GM12878 (cell line): Measurements from ENCODE around the gene FOSL1. TPM values are rescaled to one million over a fixed set of nuclear protein-coding genes. Genes with fewer than 3 reads are reported as not detected.

ENCODE experiments used
- ATAC-seq: fragments of 200-7000 bp; cut with Tn5 transposase; 3 replicates; pipeline ENCODE4 v1.9.1; 2020; ENCODE audit warnings: mild to moderate bottlenecking, moderate library complexity
- BruUV-seq: library from RNA; stranded (reverse); fragments of 400-500 nt; replicated peaks from 2 replicates; lab custom pipeline; 2021; lab: Mats Ljungman, UMichigan
- CTCF ChIA-PET: fragments of 300-600 bp; sonication (Branson Sonifier 250); formaldehyde crosslinking; extraction: SDS; loops from one replicate; lab custom pipeline; 2021; ENCODE audit warnings: inconsistent platforms; lab: Yijun Ruan, JAX
- POLR2A ChIA-PET: fragments of 350-600 bp; formaldehyde crosslinking; extraction: SDS; loops from one replicate; lab custom pipeline; 2021; ENCODE audit warnings: inconsistent platforms; lab: Charles Lee
- RAD21 ChIA-PET: fragments of 300-600 bp; sonication (Branson Sonifier 250); formaldehyde crosslinking; loops from one replicate; lab custom pipeline; 2023; ENCODE audit warnings: antibody characterized with exemption; ENCODE audit not compliant: unreplicated experiment; lab: Charles Lee
- SMC1A ChIA-PET: fragments of 300-600 bp; sonication (Branson Sonifier 250); formaldehyde crosslinking; loops from one replicate; lab custom pipeline; 2023; ENCODE audit not compliant: unreplicated experiment, uncharacterized antibody; lab: Charles Lee
- DNase-seq: peaks from one replicate; pipeline ENCODE4 v3.0.0-alpha.2; 2011; ENCODE audit warnings: low read depth, low spot score
- FAIRE-seq: peaks from 3 replicates; lab custom pipeline; 2011; peaks lifted over from hg19 to GRCh38; lab: Jason Lieb, UNC
- H2AFZ ChIP-seq: 2 replicates; pipeline ENCODE4 v1.6.0; 2011; ENCODE audit warnings: low read depth, low read length, control low read depth; ENCODE audit not compliant: control insufficient read depth
- H3K27ac ChIP-seq: 2 replicates; pipeline ENCODE4 v1.5.1; 2011; ENCODE audit warnings: control low read depth; ENCODE audit not compliant: control insufficient read depth, insufficient read depth
- H3K27me3 ChIP-seq, 2 experiments: replicated peaks in 1 of 2; 2 replicates each; pipeline versions ENCODE4 v1.6.0 to v1.6.1; 2011; ENCODE audit warnings: low read length in 1 of 2; ENCODE audit not compliant: control insufficient read depth in 2 of 2, insufficient read depth in 2 of 2
- H3K36me3 ChIP-seq, 2 experiments: 2 replicates each; pipeline ENCODE4 v1.5.1; 2011; ENCODE audit warnings: low read length in 1 of 2; ENCODE audit not compliant: control insufficient read depth in 2 of 2, insufficient read depth in 2 of 2
- H3K4me1 ChIP-seq: 2 replicates; pipeline ENCODE4 v1.6.1; 2011; ENCODE audit warnings: mild to moderate bottlenecking, low read length, moderate library complexity, mixed read lengths; ENCODE audit not compliant: control insufficient read depth, insufficient read depth
- H3K4me2 ChIP-seq: 2 replicates; pipeline ENCODE4 v1.6.0; 2011; ENCODE audit warnings: control low read depth; ENCODE audit not compliant: control insufficient read depth, insufficient read depth
- H3K4me3 ChIP-seq: fragments of 200-600 bp; sonication (generic); 2 replicates; pipeline ENCODE4 v1.5.1; 2016
- H3K79me2 ChIP-seq: 2 replicates; pipeline ENCODE4 v1.6.0; 2011; ENCODE audit warnings: low read length; ENCODE audit not compliant: control insufficient read depth, insufficient read depth
- H3K9ac ChIP-seq: 2 replicates; pipeline ENCODE4 v1.8.0; 2011; ENCODE audit warnings: low read length, control low read depth, mixed read lengths; ENCODE audit not compliant: control insufficient read depth, insufficient read depth
- H3K9me3 ChIP-seq: replicated peaks from 3 replicates; pipeline ENCODE4 v1.5.1; 2011; ENCODE audit warnings: mild to moderate bottlenecking, low read length; ENCODE audit not compliant: control insufficient read depth, insufficient read depth
- H4K20me1 ChIP-seq: 2 replicates; pipeline ENCODE4 v1.6.0; 2011; ENCODE audit not compliant: control insufficient read depth, insufficient read depth
- ATF3 ChIP-seq: IDR thresholded peaks from 2 replicates; pipeline ENCODE4 v1.6.1; 2011; ENCODE audit warnings: low read depth, mild to moderate bottlenecking, low read length, moderate library complexity, borderline replicate concordance; ENCODE audit errors: extremely low read depth
- BCL11A ChIP-seq: IDR thresholded peaks from 2 replicates; pipeline ENCODE4 v1.6.1; 2011; ENCODE audit warnings: low read depth, low read length
- CBFB ChIP-seq: IDR thresholded peaks from 2 replicates; pipeline ENCODE4 v1.6.1; 2016; ENCODE audit warnings: antibody characterized with exemption, low read depth
- CBX3 ChIP-seq: fragments of 200-600 bp; sonication (generic); IDR thresholded peaks from 2 replicates; pipeline ENCODE4 v1.6.1; 2016; ENCODE audit warnings: low read depth, borderline replicate concordance
- CHD1 ChIP-seq: IDR thresholded peaks from 2 replicates; pipeline ENCODE4 v1.6.1; 2012; ENCODE audit warnings: low read depth, low read length, improper control_type of control experiment
- CUX1 ChIP-seq: IDR thresholded peaks from 2 replicates; pipeline ENCODE4 v1.6.1; 2012; ENCODE audit warnings: improper control_type of control experiment, low read depth, low read length; ENCODE audit not compliant: insufficient replicate concordance
- FOXK2 ChIP-seq: fragments of 450-650 bp; IDR thresholded peaks from 2 replicates; pipeline ENCODE4 v1.6.1; 2017; ENCODE audit warnings: mild to moderate bottlenecking, moderate library complexity
- MEF2B ChIP-seq: fragments of 450-650 bp; IDR thresholded peaks from 2 replicates; pipeline ENCODE4 v1.6.1; 2018; ENCODE audit warnings: mild to moderate bottlenecking, moderate library complexity; ENCODE audit not compliant: partially characterized antibody, poor library complexity, severe bottlenecking
- MYB ChIP-seq: fragments of 150-350 bp; IDR thresholded peaks from 2 replicates; pipeline ENCODE4 v1.6.1; 2014; ENCODE audit warnings: mild to moderate bottlenecking, low read depth, low read length, borderline replicate concordance
- NBN ChIP-seq: fragments of 450-650 bp; IDR thresholded peaks from 2 replicates; pipeline ENCODE4 v1.6.1; 2016
- NFIC ChIP-seq: IDR thresholded peaks from 2 replicates; pipeline ENCODE4 v1.6.1; 2012; ENCODE audit warnings: low read depth, mild to moderate bottlenecking, inconsistent platforms, low read length, moderate library complexity
- NFXL1 ChIP-seq: fragments of 450-650 bp; IDR thresholded peaks from 2 replicates; pipeline ENCODE4 v1.6.1; 2017; ENCODE audit warnings: antibody characterized with exemption, mild to moderate bottlenecking, borderline replicate concordance
- SMAD1 ChIP-seq: fragments of 450-650 bp; IDR thresholded peaks from 2 replicates; pipeline ENCODE4 v1.6.1; 2018; ENCODE audit warnings: mild to moderate bottlenecking, low read depth; ENCODE audit not compliant: partially characterized antibody
- SMC3 ChIP-seq: IDR thresholded peaks from 2 replicates; pipeline ENCODE4 v1.6.1; 2011; ENCODE audit warnings: low read length, improper control_type of control experiment, borderline replicate concordance
- TAF1 ChIP-seq: IDR thresholded peaks from 2 replicates; pipeline ENCODE4 v1.6.1; 2011; ENCODE audit warnings: mild to moderate bottlenecking, low read depth, low read length, borderline replicate concordance
- USF1 ChIP-seq: IDR thresholded peaks from 2 replicates; pipeline ENCODE4 v1.6.1; 2011; ENCODE audit warnings: borderline replicate concordance, low read depth, mild to moderate bottlenecking, moderate library complexity, mixed read lengths, low read length; ENCODE audit not compliant: insufficient read depth; ENCODE audit errors: extremely low read length
- WGBS: methylation state at CpG from one replicate; pipeline ENCODE4 v1.1.6; 2016; ENCODE audit warnings: low lambda C conversion rate; ENCODE audit not compliant: insufficient replicate concordance, insufficient coverage; ENCODE audit errors: missing lambda C conversion rate; 5-methylcytosine and 5-hydroxymethylcytosine counted together
- in situ Hi-C: fragments of 300-500 bp; cut with MboI; formaldehyde crosslinking; loops from 9 replicates; pipeline ENCODE4 v1.14.3; 2018; ENCODE audit warnings: mixed read lengths
- intact Hi-C: fragments of 100-400 bp; cut with micrococcal nuclease; formaldehyde crosslinking; loops from one replicate; pipeline ENCODE4 v1.14.2; 2022; ENCODE audit not compliant: unreplicated experiment
- polyA plus RNA-seq, 11 experiments: library from polyadenylated mRNA; depleted of rRNA in 4 of 11; unstranded in 6 of 11; stranded (reverse) in 5 of 11; fragments of >200 nt; fragmentation: Nextera tagmentation in 4 of 11; fragmentation: Illumina TruSeq in 1 of 11; extraction: Ambion mirVana in 4 of 11; extraction: Trizol in 1 of 11; gene quantifications; 1 replicate in 1 of 11; 2 replicates in 10 of 11; pipeline versions ENCODE4 v1.2.1 to v1.2.3, GENCODE V29; 2011 to 2016; ENCODE audit warnings: inconsistent platforms in 2 of 11, missing spikeins in 2 of 11, low read depth in 1 of 11
- total RNA-seq, 4 experiments: library from RNA; depleted of rRNA in 3 of 4; stranded (reverse); fragments of >200 nt in 3 of 4; fragmentation: Illumina TruSeq in 1 of 4; extraction: Trizol in 1 of 4; gene quantifications; 2 replicates each; pipeline versions ENCODE4 v1.2.1 to v1.2.3, GENCODE V29; 2013 to 2021

The FOSL1 gene
- total and polyA plus RNA-seq, 10 of the 15 experiments (the other 5 are each of a cell fraction or from before 2014, with no cell fraction given), result 0.82 to 5.4 (median 2.1) TPM

GRCh38 chr11:65945430-65945911 lies 45.3 kb upstream of the FOSL1 start, which contains the start of gene TSGA10IP (continued):
- TF ChIP-seq CUX1 (no peak), SMC3 (no peak), MYB (no peak)

- Histone ChIP-seq H4K20me1 (no peaks in the 10 kb centered on the region), H3K4me3 (no peak overlapping the region), H3K9ac (no peak overlapping the region), H3K4me1 (peaks cover 8% of the 10 kb centered on the region), H3K9me3 (no peaks in the 10 kb centered on the region), H3K27me3 (no peaks in the 10 kb centered on the region), H3K79me2 (no peaks in the 10 kb centered on the region), H3K36me3 (no peaks in the 10 kb centered on the region), H2AFZ (no peak overlapping the region), H3K27ac (no peak overlapping the region), H3K4me2 (no peak overlapping the region)
- ChIA-PET RAD21 (no interaction called here), SMC1A (no interaction called here), CTCF (interaction anchor here (0.7 to 1.3 kb wide), 3 partner anchors 9 to 101 kb away, joined by 3 to 5 read pairs (median 3); no protein-coding TSS in a partner anchor), POLR2A (no interaction called here)
- ATAC-seq, result no peak
- in situ Hi-C loops, result no loop called here
- intact Hi-C loops, result no loop called here
- no TSS peak for BruUV-seq
- 65% methylated on average over 8 of the region's 8 CpGs for WGBS
- no peak for DNase-seq
- no peak for FAIRE-seq
- TF ChIP-seq ATF3, result no peak
- TF ChIP-seq CBFB, result no peak
- TF ChIP-seq BCL11A, result no peak
- no peak for TF ChIP-seq NFXL1
- TF ChIP-seq MEF2B, result no peak
- no peak for TF ChIP-seq SMAD1
- no peak for TF ChIP-seq NBN
- no peak for TF ChIP-seq TAF1
- TF ChIP-seq CHD1, result no peak
- no peak for TF ChIP-seq USF1
- no peak for TF ChIP-seq FOXK2
- TF ChIP-seq NFIC, result no peak
- TF ChIP-seq CBX3, result no peak
These were observed 44.6 kb upstream of the FOSL1 start for GRCh38 chr11:65944767-65945166.
